Measurements from ENCODE around the gene FASN. TPM values are rescaled to one million over a fixed set of nuclear protein-coding genes. Genes with fewer than 3 reads are reported as not detected.

The FASN gene
- total and polyA plus RNA-seq, 2 of the 13 experiments (the other 11 are each of a cell fraction or from before 2014, with no cell fraction given): 51.7 to 101 TPM

DNA sequence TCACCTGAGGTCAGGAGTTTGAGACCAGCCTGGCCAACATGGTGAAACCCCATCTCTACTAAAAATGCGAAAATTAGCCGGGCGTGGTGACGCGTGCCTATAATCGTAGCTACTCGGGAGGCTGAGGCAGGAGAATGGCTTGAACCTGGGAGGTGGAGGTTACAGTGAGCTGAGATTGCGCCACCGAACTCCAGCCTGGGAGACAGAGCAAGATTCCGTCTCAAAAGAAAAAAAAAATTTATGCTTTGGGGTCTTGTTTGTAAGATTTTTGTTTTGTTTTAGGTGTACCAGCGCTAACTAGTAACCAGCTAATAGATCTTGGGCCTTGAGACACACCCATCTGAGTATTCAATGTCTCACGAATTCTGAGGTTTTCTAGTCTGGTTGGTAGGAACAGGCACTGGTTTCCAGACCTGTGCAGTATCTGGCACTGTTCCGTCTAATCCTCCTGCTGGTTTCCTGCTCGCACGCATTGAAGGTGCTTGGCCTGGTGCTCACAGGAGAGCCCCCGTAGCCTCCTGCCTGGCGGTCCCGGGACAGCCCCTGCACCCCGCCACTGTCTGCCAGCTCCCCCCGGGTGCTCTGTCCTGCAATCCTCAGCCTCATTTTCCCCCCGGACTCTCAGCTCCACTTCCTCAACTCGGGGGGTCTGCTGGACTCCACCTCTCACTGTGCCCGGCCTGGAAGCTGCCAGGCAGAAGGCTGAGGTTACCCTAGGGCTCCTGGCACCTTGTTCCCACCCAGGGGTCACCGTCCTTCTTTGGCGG is 21.8 kb downstream of the FASN start (continued):
- TF ChIP-seq, protein P1, sequence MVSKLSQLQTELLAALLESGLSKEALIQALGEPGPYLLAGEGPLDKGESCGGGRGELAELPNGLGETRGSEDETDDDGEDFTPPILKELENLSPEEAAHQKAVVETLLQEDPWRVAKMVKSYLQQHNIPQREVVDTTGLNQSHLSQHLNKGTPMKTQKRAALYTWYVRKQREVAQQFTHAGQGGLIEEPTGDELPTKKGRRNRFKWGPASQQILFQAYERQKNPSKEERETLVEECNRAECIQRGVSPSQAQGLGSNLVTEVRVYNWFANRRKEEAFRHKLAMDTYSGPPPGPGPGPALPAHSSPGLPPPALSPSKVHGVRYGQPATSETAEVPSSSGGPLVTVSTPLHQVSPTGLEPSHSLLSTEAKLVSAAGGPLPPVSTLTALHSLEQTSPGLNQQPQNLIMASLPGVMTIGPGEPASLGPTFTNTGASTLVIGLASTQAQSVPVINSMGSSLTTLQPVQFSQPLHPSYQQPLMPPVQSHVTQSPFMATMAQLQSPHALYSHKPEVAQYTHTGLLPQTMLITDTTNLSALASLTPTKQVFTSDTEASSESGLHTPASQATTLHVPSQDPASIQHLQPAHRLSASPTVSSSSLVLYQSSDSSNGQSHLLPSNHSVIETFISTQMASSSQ (IDR thresholded peaks at IDR 0.05; ENCODE audit: low read depth): no peak
- TF ChIP-seq, protein P1 (CRISPR knock-in tag; IDR thresholded peaks at IDR 0.05; ENCODE audit: borderline replicate concordance): no peak
- TF ChIP-seq MXI1 (IDR thresholded peaks at IDR 0.05; ENCODE audit: borderline replicate concordance, low read depth, low read length): no peak
- no peak for TF ChIP-seq ZNF652 (CRISPR knock-in tag; IDR thresholded peaks at IDR 0.05; ENCODE audit: borderline replicate concordance, low read depth)
- TF ChIP-seq TAF15 (IDR thresholded peaks at IDR 0.05; ENCODE audit: low read depth, low read length, poor library complexity, severe bottlenecking): peak; percentile 86
- TF ChIP-seq, protein P2, sequence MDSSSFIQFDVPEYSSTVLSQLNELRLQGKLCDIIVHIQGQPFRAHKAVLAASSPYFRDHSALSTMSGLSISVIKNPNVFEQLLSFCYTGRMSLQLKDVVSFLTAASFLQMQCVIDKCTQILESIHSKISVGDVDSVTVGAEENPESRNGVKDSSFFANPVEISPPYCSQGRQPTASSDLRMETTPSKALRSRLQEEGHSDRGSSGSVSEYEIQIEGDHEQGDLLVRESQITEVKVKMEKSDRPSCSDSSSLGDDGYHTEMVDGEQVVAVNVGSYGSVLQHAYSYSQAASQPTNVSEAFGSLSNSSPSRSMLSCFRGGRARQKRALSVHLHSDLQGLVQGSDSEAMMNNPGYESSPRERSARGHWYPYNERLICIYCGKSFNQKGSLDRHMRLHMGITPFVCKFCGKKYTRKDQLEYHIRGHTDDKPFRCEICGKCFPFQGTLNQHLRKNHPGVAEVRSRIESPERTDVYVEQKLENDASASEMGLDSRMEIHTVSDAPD (CRISPR knock-in tag; IDR thresholded peaks at IDR 0.05): no peak
- TF ChIP-seq, protein P3, sequence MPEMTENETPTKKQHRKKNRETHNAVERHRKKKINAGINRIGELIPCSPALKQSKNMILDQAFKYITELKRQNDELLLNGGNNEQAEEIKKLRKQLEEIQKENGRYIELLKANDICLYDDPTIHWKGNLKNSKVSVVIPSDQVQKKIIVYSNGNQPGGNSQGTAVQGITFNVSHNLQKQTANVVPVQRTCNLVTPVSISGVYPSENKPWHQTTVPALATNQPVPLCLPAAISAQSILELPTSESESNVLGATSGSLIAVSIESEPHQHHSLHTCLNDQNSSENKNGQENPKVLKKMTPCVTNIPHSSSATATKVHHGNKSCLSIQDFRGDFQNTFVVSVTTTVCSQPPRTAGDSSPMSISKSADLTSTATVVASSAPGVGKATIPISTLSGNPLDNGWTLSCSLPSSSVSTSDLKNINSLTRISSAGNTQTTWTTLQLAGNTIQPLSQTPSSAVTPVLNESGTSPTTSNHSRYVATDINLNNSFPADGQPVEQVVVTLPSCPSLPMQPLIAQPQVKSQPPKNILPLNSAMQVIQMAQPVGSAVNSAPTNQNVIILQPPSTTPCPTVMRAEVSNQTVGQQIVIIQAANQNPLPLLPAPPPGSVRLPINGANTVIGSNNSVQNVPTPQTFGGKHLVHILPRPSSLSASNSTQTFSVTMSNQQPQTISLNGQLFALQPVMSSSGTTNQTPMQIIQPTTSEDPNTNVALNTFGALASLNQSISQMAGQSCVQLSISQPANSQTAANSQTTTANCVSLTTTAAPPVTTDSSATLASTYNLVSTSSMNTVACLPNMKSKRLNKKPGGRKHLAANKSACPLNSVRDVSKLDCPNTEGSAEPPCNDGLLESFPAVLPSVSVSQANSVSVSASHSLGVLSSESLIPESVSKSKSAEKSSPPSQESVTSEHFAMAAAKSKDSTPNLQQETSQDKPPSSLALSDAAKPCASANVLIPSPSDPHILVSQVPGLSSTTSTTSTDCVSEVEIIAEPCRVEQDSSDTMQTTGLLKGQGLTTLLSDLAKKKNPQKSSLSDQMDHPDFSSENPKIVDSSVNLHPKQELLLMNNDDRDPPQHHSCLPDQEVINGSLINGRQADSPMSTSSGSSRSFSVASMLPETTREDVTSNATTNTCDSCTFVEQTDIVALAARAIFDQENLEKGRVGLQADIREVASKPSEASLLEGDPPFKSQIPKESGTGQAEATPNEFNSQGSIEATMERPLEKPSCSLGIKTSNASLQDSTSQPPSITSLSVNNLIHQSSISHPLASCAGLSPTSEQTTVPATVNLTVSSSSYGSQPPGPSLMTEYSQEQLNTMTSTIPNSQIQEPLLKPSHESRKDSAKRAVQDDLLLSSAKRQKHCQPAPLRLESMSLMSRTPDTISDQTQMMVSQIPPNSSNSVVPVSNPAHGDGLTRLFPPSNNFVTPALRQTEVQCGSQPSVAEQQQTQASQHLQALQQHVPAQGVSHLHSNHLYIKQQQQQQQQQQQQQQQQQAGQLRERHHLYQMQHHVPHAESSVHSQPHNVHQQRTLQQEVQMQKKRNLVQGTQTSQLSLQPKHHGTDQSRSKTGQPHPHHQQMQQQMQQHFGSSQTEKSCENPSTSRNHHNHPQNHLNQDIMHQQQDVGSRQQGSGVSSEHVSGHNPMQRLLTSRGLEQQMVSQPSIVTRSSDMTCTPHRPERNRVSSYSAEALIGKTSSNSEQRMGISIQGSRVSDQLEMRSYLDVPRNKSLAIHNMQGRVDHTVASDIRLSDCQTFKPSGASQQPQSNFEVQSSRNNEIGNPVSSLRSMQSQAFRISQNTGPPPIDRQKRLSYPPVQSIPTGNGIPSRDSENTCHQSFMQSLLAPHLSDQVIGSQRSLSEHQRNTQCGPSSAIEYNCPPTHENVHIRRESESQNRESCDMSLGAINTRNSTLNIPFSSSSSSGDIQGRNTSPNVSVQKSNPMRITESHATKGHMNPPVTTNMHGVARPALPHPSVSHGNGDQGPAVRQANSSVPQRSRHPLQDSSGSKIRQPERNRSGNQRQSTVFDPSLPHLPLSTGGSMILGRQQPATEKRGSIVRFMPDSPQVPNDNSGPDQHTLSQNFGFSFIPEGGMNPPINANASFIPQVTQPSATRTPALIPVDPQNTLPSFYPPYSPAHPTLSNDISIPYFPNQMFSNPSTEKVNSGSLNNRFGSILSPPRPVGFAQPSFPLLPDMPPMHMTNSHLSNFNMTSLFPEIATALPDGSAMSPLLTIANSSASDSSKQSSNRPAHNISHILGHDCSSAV (CRISPR knock-in tag; IDR thresholded peaks at IDR 0.05; ENCODE audit: borderline replicate concordance): no peak
- no peak for TF ChIP-seq ZFP82 (CRISPR knock-in tag; IDR thresholded peaks at IDR 0.05; ENCODE audit: borderline replicate concordance)
- TF ChIP-seq ZNF564 (CRISPR knock-in tag; IDR thresholded peaks at IDR 0.05): no peak
- 0 out of 2 replicates have a peak, but pooled peaks have one; percentile 33 for TF ChIP-seq ZNF317 (CRISPR knock-in tag; IDR thresholded peaks at IDR 0.05)
- TF ChIP-seq ZNF749 (CRISPR knock-in tag; IDR thresholded peaks at IDR 0.05; ENCODE audit: borderline replicate concordance): no peak
- no peak for TF ChIP-seq ZSCAN30 (CRISPR knock-in tag; IDR thresholded peaks at IDR 0.05)
- TF ChIP-seq FLYWCH1 (CRISPR knock-in tag; IDR thresholded peaks at IDR 0.05): no peak
- TF ChIP-seq RFX5 (IDR thresholded peaks at IDR 0.05; ENCODE audit: low read depth, low read length): no peak

Data from HepG2 (cell line).